ENCODE data around the gene XYLT1. TPM values are rescaled to one million over a fixed set of nuclear protein-coding genes. Genes with fewer than 3 reads are reported as not detected.

XYLT1 gene
- total and polyA plus RNA-seq, 2 of the 13 experiments (the other 11 are each of a cell fraction or from before 2014, with no cell fraction given), result not detected

DNA sequence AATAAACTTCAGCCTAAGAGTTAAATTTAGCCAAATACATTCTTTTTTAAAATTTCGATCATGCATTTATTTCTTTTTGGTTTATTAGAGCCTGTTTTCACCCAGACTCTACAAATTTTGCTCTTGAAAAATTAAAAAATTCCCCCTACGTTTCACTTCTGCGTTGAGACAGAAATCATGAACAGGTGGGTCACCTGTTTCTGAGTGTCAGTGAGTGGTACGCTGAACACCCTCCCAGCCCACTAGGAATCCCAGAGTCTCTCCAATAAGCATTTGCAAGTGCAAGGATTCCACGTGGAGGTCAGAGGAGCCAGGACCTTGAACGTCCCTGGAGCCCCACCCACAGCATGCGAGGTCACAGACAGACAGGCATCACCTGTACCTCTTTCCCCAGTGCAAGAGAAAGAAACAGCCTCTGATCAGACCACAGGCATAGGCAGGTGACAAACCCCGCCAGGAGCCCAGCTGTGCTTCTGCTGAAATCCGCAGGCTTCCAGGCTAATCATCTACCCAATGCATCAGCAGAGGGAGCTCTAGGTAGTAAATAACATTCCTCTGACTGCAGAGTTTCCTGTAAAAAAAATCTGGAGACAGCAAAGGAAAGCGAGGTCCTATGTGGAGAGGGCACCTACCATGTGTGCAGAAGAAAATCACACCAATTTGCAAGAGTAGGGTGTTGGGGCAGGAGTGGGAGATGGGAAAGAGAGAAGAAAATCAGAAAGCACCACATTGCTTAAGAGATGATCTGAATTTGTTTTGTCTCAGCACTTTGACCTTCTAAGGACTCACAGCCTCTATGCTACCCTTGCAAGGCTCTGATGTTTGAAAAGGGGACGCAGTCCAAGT, 5.9 kb upstream of the XYLT1 start:
- H3K79me2 ChIP-seq (ENCODE audit: insufficient read depth, low read length), result no peaks in the 10 kb centered on the region
- no peaks in the 10 kb centered on the region for H3K36me3 ChIP-seq (replicated peaks in 1 of 2; ENCODE audit: control insufficient read depth in 1 of 2, insufficient read depth in 2 of 2, low read length in 2 of 2)
- ATAC-seq (peak; percentile 94), FAIRE-seq (peak; percentile 71), DNase-seq (ENCODE audit: low spot score) (peak; percentile 58)
- H3K27me3 ChIP-seq (ENCODE audit: control insufficient read depth in 1 of 2, insufficient read depth in 2 of 2, low read length in 2 of 2), result peaks cover 4 to 41% of the 10 kb centered on the region in 2 experiments; a peak in 4 of 5 replicates
- in situ Hi-C loops (cut with HindIII; ENCODE audit: extremely low pct_ligation_motif_present, low pct_unique_long_range_greater_than_20kb), result no loop called here
- H2AFZ ChIP-seq (ENCODE audit: low read length), result no peak overlapping the region
- BruUV-seq (replicated peaks), result no TSS peak
- no peaks in the 10 kb centered on the region for H3K9me3 ChIP-seq (ENCODE audit: low read length)
- no peak overlapping the region for H3K9ac ChIP-seq (ENCODE audit: insufficient read depth, low read depth, low read length)
- H3K4me3 ChIP-seq (replicated peaks in 1 of 3; ENCODE audit: insufficient read depth in 1 of 3, low read depth in 2 of 3, low read length in 3 of 3), result no peak overlapping the region
- ChIA-PET CTCF (ENCODE audit: low intra/inter-chr PET ratio, low total read pairs) (interaction anchor here (1.1 kb wide), 1 partner anchor 102 kb away, joined by 3 read pairs; no protein-coding TSS in a partner anchor), POLR2A (no interaction called here)
- H3K4me2 ChIP-seq (ENCODE audit: low read depth, low read length), result no peak overlapping the region
- no peaks in the 10 kb centered on the region for H3K4me1 ChIP-seq (ENCODE audit: insufficient read depth, low read length)
- no peak overlapping the region for H3K27ac ChIP-seq (ENCODE audit: extremely low read length, insufficient read depth, low read length)
- H4K20me1 ChIP-seq (ENCODE audit: insufficient read depth, low read length), result no peaks in the 10 kb centered on the region
- WGBS (ENCODE audit: low lambda C conversion rate), result 9% methylated on average over 11 of the region's 11 CpGs
- intact Hi-C loops (cut with micrococcal nuclease; ENCODE audit: unreplicated experiment), result no loop called here
- TF ChIP-seq ZNF547 (CRISPR knock-in tag; IDR thresholded peaks at IDR 0.05), result 0 out of 2 replicates have a peak, but pooled peaks have one; percentile 34
- TF ChIP-seq, protein P1, sequence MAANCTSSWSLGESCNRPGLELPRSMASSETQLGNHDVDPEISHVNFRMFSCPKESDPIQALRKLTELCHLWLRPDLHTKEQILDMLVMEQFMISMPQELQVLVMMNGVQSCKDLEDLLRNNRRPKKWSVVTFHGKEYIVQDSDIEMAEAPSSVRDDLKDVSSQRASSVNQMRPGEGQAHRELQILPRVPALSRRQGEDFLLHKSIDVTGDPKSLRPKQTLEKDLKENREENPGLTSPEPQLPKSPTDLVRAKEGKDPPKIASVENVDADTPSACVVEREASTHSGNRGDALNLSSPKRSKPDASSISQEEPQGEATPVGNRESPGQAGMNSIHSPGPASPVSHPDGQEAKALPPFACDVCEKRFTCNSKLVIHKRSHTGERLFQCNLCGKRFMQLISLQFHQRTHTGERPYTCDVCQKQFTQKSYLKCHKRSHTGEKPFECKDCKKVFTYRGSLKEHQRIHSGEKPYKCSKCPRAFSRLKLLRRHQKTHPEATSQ (CRISPR knock-in tag; IDR thresholded peaks at IDR 0.05; ENCODE audit: borderline replicate concordance), result no peak
- TF ChIP-seq ZNF263 (CRISPR knock-in tag; IDR thresholded peaks at IDR 0.05), result no peak
- peak; percentile 63 for TF ChIP-seq STAG1 (CRISPR knock-in tag; IDR thresholded peaks at IDR 0.05)
- no peak for TF ChIP-seq ZNF160 (CRISPR knock-in tag; IDR thresholded peaks at IDR 0.05)
- 0 out of 2 replicates have a peak, but pooled peaks have one; percentile 55 for TF ChIP-seq ZNF33B (CRISPR knock-in tag; IDR thresholded peaks at IDR 0.05)
- 0 out of 2 replicates have a peak, but pooled peaks have one; percentile 52 for TF ChIP-seq NFATC3 (CRISPR knock-in tag; IDR thresholded peaks at IDR 0.05)
- TF ChIP-seq, protein P2, sequence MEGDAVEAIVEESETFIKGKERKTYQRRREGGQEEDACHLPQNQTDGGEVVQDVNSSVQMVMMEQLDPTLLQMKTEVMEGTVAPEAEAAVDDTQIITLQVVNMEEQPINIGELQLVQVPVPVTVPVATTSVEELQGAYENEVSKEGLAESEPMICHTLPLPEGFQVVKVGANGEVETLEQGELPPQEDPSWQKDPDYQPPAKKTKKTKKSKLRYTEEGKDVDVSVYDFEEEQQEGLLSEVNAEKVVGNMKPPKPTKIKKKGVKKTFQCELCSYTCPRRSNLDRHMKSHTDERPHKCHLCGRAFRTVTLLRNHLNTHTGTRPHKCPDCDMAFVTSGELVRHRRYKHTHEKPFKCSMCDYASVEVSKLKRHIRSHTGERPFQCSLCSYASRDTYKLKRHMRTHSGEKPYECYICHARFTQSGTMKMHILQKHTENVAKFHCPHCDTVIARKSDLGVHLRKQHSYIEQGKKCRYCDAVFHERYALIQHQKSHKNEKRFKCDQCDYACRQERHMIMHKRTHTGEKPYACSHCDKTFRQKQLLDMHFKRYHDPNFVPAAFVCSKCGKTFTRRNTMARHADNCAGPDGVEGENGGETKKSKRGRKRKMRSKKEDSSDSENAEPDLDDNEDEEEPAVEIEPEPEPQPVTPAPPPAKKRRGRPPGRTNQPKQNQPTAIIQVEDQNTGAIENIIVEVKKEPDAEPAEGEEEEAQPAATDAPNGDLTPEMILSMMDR (CRISPR knock-in tag; IDR thresholded peaks at IDR 0.05), result peak; percentile 69
- TF ChIP-seq, protein P3, sequence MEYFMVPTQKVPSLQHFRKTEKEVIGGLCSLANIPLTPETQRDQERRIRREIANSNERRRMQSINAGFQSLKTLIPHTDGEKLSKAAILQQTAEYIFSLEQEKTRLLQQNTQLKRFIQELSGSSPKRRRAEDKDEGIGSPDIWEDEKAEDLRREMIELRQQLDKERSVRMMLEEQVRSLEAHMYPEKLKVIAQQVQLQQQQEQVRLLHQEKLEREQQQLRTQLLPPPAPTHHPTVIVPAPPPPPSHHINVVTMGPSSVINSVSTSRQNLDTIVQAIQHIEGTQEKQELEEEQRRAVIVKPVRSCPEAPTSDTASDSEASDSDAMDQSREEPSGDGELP (IDR thresholded peaks at IDR 0.05; ENCODE audit: borderline replicate concordance, low read depth), result peak; percentile 51; the same call in 1 of the 2 replicates
- peak; percentile 34; the same call in 1 of the 2 replicates for TF ChIP-seq RAD21 (CRISPR knock-in tag; IDR thresholded peaks at IDR 0.05)
- peak; percentile 77 for TF ChIP-seq SMC3 (IDR thresholded peaks at IDR 0.05; ENCODE audit: low read length)
- TF ChIP-seq, protein P4, sequence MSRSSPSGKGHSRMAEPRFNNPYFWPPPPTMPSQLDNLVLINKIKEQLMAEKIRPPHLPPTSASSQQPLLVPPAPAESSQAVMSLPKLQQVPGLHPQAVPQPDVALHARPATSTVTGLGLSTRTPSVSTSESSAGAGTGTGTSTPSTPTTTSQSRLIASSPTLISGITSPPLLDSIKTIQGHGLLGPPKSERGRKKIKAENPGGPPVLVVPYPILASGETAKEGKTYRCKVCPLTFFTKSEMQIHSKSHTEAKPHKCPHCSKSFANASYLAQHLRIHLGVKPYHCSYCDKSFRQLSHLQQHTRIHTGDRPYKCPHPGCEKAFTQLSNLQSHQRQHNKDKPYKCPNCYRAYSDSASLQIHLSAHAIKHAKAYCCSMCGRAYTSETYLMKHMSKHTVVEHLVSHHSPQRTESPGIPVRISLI (CRISPR knock-in tag; IDR thresholded peaks at IDR 0.05; ENCODE audit: borderline replicate concordance), result peak; percentile 79; the same call in 1 of the 2 replicates
- peak; percentile 45 for TF ChIP-seq TEAD3 (CRISPR knock-in tag; optimal IDR thresholded peaks at IDR 0.05; ENCODE audit: borderline replicate concordance)
- TF ChIP-seq FOXA3 (CRISPR knock-in tag; IDR thresholded peaks at IDR 0.05), result 0 out of 2 replicates have a peak, but pooled peaks have one; percentile 23
- no peak for TF ChIP-seq ZNF205 (CRISPR knock-in tag; IDR thresholded peaks at IDR 0.05)
- peak; percentile 67 for TF ChIP-seq XRCC5 (optimal IDR thresholded peaks at IDR 0.05; ENCODE audit: low read length)
- TF ChIP-seq ZNF598 (CRISPR knock-in tag; IDR thresholded peaks at IDR 0.05; ENCODE audit: borderline replicate concordance), result 0 out of 2 replicates have a peak, but pooled peaks have one; percentile 57
- peak; percentile 23; the same call in 1 of the 2 replicates for TF ChIP-seq FOXJ3 (CRISPR knock-in tag; IDR thresholded peaks at IDR 0.05; ENCODE audit: borderline replicate concordance)
- peak; percentile 75; the same call in 1 of the 2 replicates for TF ChIP-seq MIXL1 (CRISPR knock-in tag; IDR thresholded peaks at IDR 0.05)
- no peak for TF ChIP-seq NCOA2 (CRISPR knock-in tag; IDR thresholded peaks at IDR 0.05)

Data from HepG2 (cell line).